Nephron (organoid): ENCODE measurements around the gene FBXW8.

Experiments
- H3K27ac Mint-ChIP-seq, 3 experiments: 2 replicates each; pipeline ENCODE4 v1.8.0; 2020; ENCODE audit warnings: mixed read lengths in 3 of 3, mild to moderate bottlenecking in 2 of 3, moderate library complexity in 1 of 3
- H3K27me3 Mint-ChIP-seq: 2 replicates; pipeline ENCODE4 v1.8.0; 2021; ENCODE audit warnings: low read depth, mild to moderate bottlenecking, moderate library complexity, mixed read lengths
- H3K36me3 Mint-ChIP-seq: 2 replicates; pipeline ENCODE4 v1.8.0; 2020; ENCODE audit warnings: low read depth, mixed read lengths
- H3K4me1 Mint-ChIP-seq: 2 replicates; pipeline ENCODE4 v1.8.0; 2020; ENCODE audit warnings: mixed read lengths
- H3K4me3 Mint-ChIP-seq, 3 experiments: 2 replicates each; pipeline ENCODE4 v1.8.0; 2020; ENCODE audit warnings: mild to moderate bottlenecking in 3 of 3, mixed read lengths in 3 of 3, moderate library complexity in 2 of 3
- H3K9me3 Mint-ChIP-seq: 2 replicates; pipeline ENCODE4 v1.8.0; 2020; ENCODE audit warnings: mixed read lengths
- CTCF ChIP-seq, 3 experiments: fragments of 200-600 bp; sonication (generic); IDR thresholded peaks; one replicate each; pipeline ENCODE4 v1.5.0; 2021; ENCODE audit warnings: antibody characterized with exemption in 3 of 3; ENCODE audit not compliant: unreplicated experiment in 3 of 3

The FBXW8 gene

GRCh38 chr12:116879509-116880212 is 31.1 kb upstream of the FBXW8 start:
- Mint-ChIP-seq H3K27ac (no peak overlapping the region), H3K4me3 (peak overlapping the region; percentile 90), H3K4me1 (peaks cover 48% of the 10 kb centered on the region), H3K36me3 (no peaks in the 10 kb centered on the region), H3K27me3 (peaks cover 92% of the 10 kb centered on the region), H3K9me3 (peaks cover 2% of the 10 kb centered on the region)
- no peak for TF ChIP-seq CTCF (IDR thresholded peaks at IDR 0.05; ENCODE audit: unreplicated experiment in 3 of 3)

- Mint-ChIP-seq H3K27ac (no peak overlapping the region), H3K27me3 (peaks cover 91% of the 10 kb centered on the region), H3K4me3 (peak overlapping the region; percentile 87 to 90 (median 89)), H3K4me1 (peaks cover 48% of the 10 kb centered on the region), H3K9me3 (no peaks in the 10 kb centered on the region), H3K36me3 (no peaks in the 10 kb centered on the region)
- no peak for TF ChIP-seq CTCF (IDR thresholded peaks at IDR 0.05; ENCODE audit: unreplicated experiment in 3 of 3)
Observed at GRCh38 chr12:116880213-116880816, 30.4 kb upstream of the FBXW8 start.

- no peak for TF ChIP-seq CTCF (IDR thresholded peaks at IDR 0.05; ENCODE audit: unreplicated experiment in 3 of 3)
- no peaks in the 10 kb centered on the region for H3K36me3 Mint-ChIP-seq
- H3K4me3 Mint-ChIP-seq, result peak overlapping the region; percentile 87 to 90 (median 89)
- H3K27me3 Mint-ChIP-seq, result peaks cover 90% of the 10 kb centered on the region
- H3K4me1 Mint-ChIP-seq, result peaks cover 48% of the 10 kb centered on the region
- no peak overlapping the region for H3K27ac Mint-ChIP-seq
- no peaks in the 10 kb centered on the region for H3K9me3 Mint-ChIP-seq
Observed at GRCh38 chr12:116880817-116881324, 29.9 kb upstream of the FBXW8 start.

- no peak for TF ChIP-seq CTCF (IDR thresholded peaks at IDR 0.05; ENCODE audit: unreplicated experiment in 3 of 3)
- H3K36me3 Mint-ChIP-seq, result no peaks in the 10 kb centered on the region
- H3K27ac Mint-ChIP-seq, result no peak within 1 kb of the TSS
- H3K4me3 Mint-ChIP-seq, result peak within 1 kb of the TSS; percentile 87 to 90 (median 89)
- peaks cover 86% of the 10 kb centered on the region for H3K27me3 Mint-ChIP-seq
- no peaks in the 10 kb centered on the region for H3K9me3 Mint-ChIP-seq
- peaks cover 42% of the 10 kb centered on the region for H3K4me1 Mint-ChIP-seq
Observed at GRCh38 chr12:116881325-116881876, 29.3 kb upstream of the FBXW8 start, which contains the start of gene HRK. Gene HRK (minus strand): TSS chr12:116881441. CDS start chr12:116881307, 134 bp downstream.

- Mint-ChIP-seq H3K9me3 (no peaks in the 10 kb centered on the region), H3K27me3 (peaks cover 84% of the 10 kb centered on the region), H3K4me3 (peak overlapping the region; percentile 79 to 84 (median 80)), H3K4me1 (peaks cover 37% of the 10 kb centered on the region), H3K36me3 (no peaks in the 10 kb centered on the region), H3K27ac (no peak overlapping the region)
- no peak for TF ChIP-seq CTCF (IDR thresholded peaks at IDR 0.05; ENCODE audit: unreplicated experiment in 3 of 3)
Observed at GRCh38 chr12:116881877-116882507, 28.8 kb upstream of the FBXW8 start.
